Breast epithelium (tissue), 3 donors: ENCODE results near the gene RGL1.

Experiments
- POLR2A ChIP-seq: fragments of 450-650 bp; IDR thresholded peaks from one replicate; pipeline ENCODE4 v1.6.1; 2016; ENCODE audit warnings: antibody characterized with exemption, mild to moderate bottlenecking, moderate library complexity
- TF ChIP-seq, protein P1 (sequence below), 3 donors: fragments of 450-650 bp; IDR thresholded peaks; one replicate each; pipeline ENCODE4 v1.5.1; 2016 to 2017; ENCODE audit warnings: antibody characterized with exemption in 3 of 3, mild to moderate bottlenecking in 3 of 3, moderate library complexity in 3 of 3

DNA sequence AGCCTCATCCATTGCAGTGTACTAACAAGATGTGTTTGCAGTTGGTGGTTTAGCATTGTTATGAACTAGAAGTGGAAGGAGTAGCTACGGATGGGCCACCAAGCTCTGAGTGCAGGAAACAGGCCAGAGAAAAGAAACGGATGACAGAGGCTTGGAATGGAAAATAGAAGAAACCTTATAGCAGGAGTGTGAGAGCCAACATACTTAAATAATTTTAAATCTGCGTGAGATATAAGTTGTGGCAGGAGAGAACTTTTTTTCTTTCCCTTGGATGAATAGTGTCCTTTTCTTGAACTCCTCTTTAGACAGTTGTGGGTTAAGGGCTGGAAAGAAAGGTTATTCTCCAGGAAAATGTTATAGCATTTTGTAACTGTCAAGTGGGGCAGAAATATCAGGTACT, 54.2 kb downstream of the RGL1 start:
- TF ChIP-seq, protein P1, sequence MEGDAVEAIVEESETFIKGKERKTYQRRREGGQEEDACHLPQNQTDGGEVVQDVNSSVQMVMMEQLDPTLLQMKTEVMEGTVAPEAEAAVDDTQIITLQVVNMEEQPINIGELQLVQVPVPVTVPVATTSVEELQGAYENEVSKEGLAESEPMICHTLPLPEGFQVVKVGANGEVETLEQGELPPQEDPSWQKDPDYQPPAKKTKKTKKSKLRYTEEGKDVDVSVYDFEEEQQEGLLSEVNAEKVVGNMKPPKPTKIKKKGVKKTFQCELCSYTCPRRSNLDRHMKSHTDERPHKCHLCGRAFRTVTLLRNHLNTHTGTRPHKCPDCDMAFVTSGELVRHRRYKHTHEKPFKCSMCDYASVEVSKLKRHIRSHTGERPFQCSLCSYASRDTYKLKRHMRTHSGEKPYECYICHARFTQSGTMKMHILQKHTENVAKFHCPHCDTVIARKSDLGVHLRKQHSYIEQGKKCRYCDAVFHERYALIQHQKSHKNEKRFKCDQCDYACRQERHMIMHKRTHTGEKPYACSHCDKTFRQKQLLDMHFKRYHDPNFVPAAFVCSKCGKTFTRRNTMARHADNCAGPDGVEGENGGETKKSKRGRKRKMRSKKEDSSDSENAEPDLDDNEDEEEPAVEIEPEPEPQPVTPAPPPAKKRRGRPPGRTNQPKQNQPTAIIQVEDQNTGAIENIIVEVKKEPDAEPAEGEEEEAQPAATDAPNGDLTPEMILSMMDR (IDR thresholded peaks at IDR 0.05): no peak
- no peak for TF ChIP-seq POLR2A
